ENCODE results near the gene SH3BGR.

Gene SH3BGR

GRCh38 chr21:39483917-39484316 lies 32.1 kb downstream of the SH3BGR start:
- H3K36me3 ChIP-seq (ENCODE audit: insufficient read depth, low read length): no peaks in the 10 kb centered on the region
- H3K27ac ChIP-seq (ENCODE audit: low read depth, low read length): no peak overlapping the region
- 90% methylated on average over 1 of the region's 1 CpG for WGBS
- no peak overlapping the region for H3K9ac ChIP-seq (ENCODE audit: low read depth, low read length)
- no peaks in the 10 kb centered on the region for H3K27me3 ChIP-seq (ENCODE audit: insufficient read depth, low read length)
- no peaks in the 10 kb centered on the region for H3K9me3 ChIP-seq (ENCODE audit: insufficient read depth, low read depth, low read length)
- H3K4me3 ChIP-seq (ENCODE audit: low read length): no peak overlapping the region
- no peaks in the 10 kb centered on the region for H3K4me1 ChIP-seq (ENCODE audit: insufficient read depth, low read length)

GRCh38 chr21:39484711-39485276 lies 33.0 kb downstream of the SH3BGR start:
- Histone ChIP-seq H3K9me3 (ENCODE audit: insufficient read depth, low read depth, low read length) (no peaks in the 10 kb centered on the region), H3K27me3 (ENCODE audit: insufficient read depth, low read length) (no peaks in the 10 kb centered on the region), H3K4me1 (ENCODE audit: insufficient read depth, low read length) (no peaks in the 10 kb centered on the region), H3K27ac (ENCODE audit: low read depth, low read length) (no peak overlapping the region), H3K4me3 (ENCODE audit: low read length) (no peak overlapping the region), H3K9ac (ENCODE audit: low read depth, low read length) (no peak overlapping the region), H3K36me3 (ENCODE audit: insufficient read depth, low read length) (no peaks in the 10 kb centered on the region)
- WGBS: 95% methylated on average over 6 of the region's 6 CpGs

- peaks cover 6% of the 10 kb centered on the region; the same call in 1 of the 2 replicates for H3K9me3 ChIP-seq (ENCODE audit: insufficient read depth, low read depth, low read length)
- no peaks in the 10 kb centered on the region for H3K36me3 ChIP-seq (ENCODE audit: insufficient read depth, low read length)
- no peak overlapping the region for H3K9ac ChIP-seq (ENCODE audit: low read depth, low read length)
- H3K4me1 ChIP-seq (ENCODE audit: insufficient read depth, low read length): no peaks in the 10 kb centered on the region
- H3K27me3 ChIP-seq (ENCODE audit: insufficient read depth, low read length): no peaks in the 10 kb centered on the region
- WGBS: 87% methylated on average over 1 of the region's 1 CpG
- H3K4me3 ChIP-seq (ENCODE audit: low read length): no peak overlapping the region
- H3K27ac ChIP-seq (ENCODE audit: low read depth, low read length): no peak overlapping the region
Measured at GRCh38 chr21:39489380-39489924, 37.7 kb downstream of the SH3BGR start.

- no peaks in the 10 kb centered on the region for H3K36me3 ChIP-seq (ENCODE audit: insufficient read depth, low read length)
- no peak overlapping the region for H3K27ac ChIP-seq (ENCODE audit: low read depth, low read length)
- H3K4me1 ChIP-seq (ENCODE audit: insufficient read depth, low read length): no peaks in the 10 kb centered on the region
- H3K9ac ChIP-seq (ENCODE audit: low read depth, low read length): no peak overlapping the region
- H3K9me3 ChIP-seq (ENCODE audit: insufficient read depth, low read depth, low read length): peaks cover 9% of the 10 kb centered on the region
- WGBS: 94% methylated on average over 1 of the region's 1 CpG
- H3K27me3 ChIP-seq (ENCODE audit: insufficient read depth, low read length): no peaks in the 10 kb centered on the region
- H3K4me3 ChIP-seq (ENCODE audit: low read length): no peak overlapping the region
Measured at GRCh38 chr21:39499156-39499555, 47.4 kb downstream of the SH3BGR start.

- Histone ChIP-seq H3K27me3 (ENCODE audit: insufficient read depth, low read length) (no peaks in the 10 kb centered on the region), H3K9me3 (ENCODE audit: insufficient read depth, low read depth, low read length) (no peaks in the 10 kb centered on the region), H3K27ac (ENCODE audit: low read depth, low read length) (no peak overlapping the region), H3K4me3 (ENCODE audit: low read length) (no peak overlapping the region), H3K4me1 (ENCODE audit: insufficient read depth, low read length) (no peaks in the 10 kb centered on the region), H3K36me3 (ENCODE audit: insufficient read depth, low read length) (no peaks in the 10 kb centered on the region), H3K9ac (ENCODE audit: low read depth, low read length) (no peak overlapping the region)
- 90% methylated on average over 7 of the region's 7 CpGs for WGBS
Measured at GRCh38 chr21:39502631-39503030, 50.9 kb downstream of the SH3BGR start.

DNA sequence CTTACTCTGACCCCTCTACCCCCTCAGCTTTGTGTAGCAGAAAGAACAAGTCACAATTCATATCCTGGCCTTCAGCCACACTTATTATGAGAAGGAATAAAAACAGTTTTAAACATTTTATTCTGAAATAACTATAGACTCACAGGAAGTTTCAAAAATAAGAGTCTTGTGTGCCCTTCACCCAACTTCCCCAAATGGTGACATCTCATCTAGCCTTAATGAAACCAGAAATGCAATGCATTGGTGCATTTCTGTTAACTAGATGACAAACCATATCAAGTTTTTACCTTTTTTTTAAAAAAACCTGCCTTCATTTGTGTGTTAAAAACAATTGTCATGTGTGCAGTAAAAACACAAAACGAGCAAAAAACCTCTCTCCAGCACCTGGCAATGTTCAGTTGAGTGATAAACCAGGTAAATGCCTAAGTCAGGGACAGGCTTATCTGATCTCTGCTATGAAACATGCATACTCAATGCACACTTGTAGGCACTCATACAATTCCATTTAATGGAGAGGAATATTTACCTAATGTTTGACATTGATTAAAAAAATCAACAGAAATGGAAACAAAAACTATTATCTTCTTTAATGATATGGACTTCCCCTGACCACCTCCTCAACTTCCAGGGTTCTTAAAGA lies 51.5 kb downstream of the SH3BGR start:
- 92% methylated on average over 1 of the region's 1 CpG for WGBS
- H3K27me3 ChIP-seq (ENCODE audit: insufficient read depth, low read length): no peaks in the 10 kb centered on the region

GRCh38 chr21:39504230-39504629 lies 52.5 kb downstream of the SH3BGR start:
- H3K4me3 ChIP-seq (ENCODE audit: low read length): no peak overlapping the region
- no peaks in the 10 kb centered on the region for H3K4me1 ChIP-seq (ENCODE audit: insufficient read depth, low read length)
- no peaks in the 10 kb centered on the region for H3K27me3 ChIP-seq (ENCODE audit: insufficient read depth, low read length)
- H3K9me3 ChIP-seq (ENCODE audit: insufficient read depth, low read depth, low read length): no peaks in the 10 kb centered on the region
- no peak overlapping the region for H3K9ac ChIP-seq (ENCODE audit: low read depth, low read length)
- H3K36me3 ChIP-seq (ENCODE audit: insufficient read depth, low read length): no peaks in the 10 kb centered on the region
- 91% methylated on average over 6 of the region's 6 CpGs for WGBS
- no peak overlapping the region for H3K27ac ChIP-seq (ENCODE audit: low read depth, low read length)

More for the DNA sequence above, 51.5 kb downstream of the SH3BGR start:
- Histone ChIP-seq H3K4me3 (ENCODE audit: low read length) (no peak overlapping the region), H3K36me3 (ENCODE audit: insufficient read depth, low read length) (no peaks in the 10 kb centered on the region), H3K27ac (ENCODE audit: low read depth, low read length) (no peak overlapping the region), H3K4me1 (ENCODE audit: insufficient read depth, low read length) (no peaks in the 10 kb centered on the region), H3K9me3 (ENCODE audit: insufficient read depth, low read depth, low read length) (no peaks in the 10 kb centered on the region), H3K9ac (ENCODE audit: low read depth, low read length) (no peak overlapping the region)

- Histone ChIP-seq H3K27ac (ENCODE audit: low read depth, low read length) (no peak overlapping the region), H3K4me3 (ENCODE audit: low read length) (no peak overlapping the region)
Measured at GRCh38 chr21:39510240-39510639, 58.5 kb downstream of the SH3BGR start.

DNA sequence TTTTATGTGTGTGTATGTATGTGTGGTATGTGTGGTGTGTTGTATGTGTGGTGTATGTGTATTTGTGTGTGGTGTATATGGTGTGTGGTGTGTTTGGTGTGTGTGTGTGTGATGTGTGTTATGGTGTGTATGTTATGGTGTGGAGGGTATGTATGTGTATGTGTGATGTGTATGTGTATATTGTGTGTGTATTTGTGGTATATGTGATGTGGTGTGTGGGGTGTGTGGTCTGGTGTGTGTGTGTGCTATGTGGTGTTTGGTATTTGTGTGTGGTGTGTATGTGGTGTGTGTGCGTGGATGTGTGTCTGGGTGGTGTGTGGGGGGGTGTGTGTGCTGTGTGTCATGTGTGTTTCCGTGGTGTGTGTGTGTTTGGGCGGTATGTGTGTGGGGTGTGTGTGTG lies 59.3 kb downstream of the SH3BGR start:
- 94% methylated on average over 3 of the region's 3 CpGs for WGBS
- H3K9ac ChIP-seq (ENCODE audit: low read depth, low read length): no peak overlapping the region
- H3K27ac ChIP-seq (ENCODE audit: low read depth, low read length): no peak overlapping the region
- peaks cover 9% of the 10 kb centered on the region for H3K4me1 ChIP-seq (ENCODE audit: insufficient read depth, low read length)
- H3K36me3 ChIP-seq (ENCODE audit: insufficient read depth, low read length): no peaks in the 10 kb centered on the region
- no peaks in the 10 kb centered on the region for H3K27me3 ChIP-seq (ENCODE audit: insufficient read depth, low read length)
- H3K4me3 ChIP-seq (ENCODE audit: low read length): no peak overlapping the region
- no peaks in the 10 kb centered on the region for H3K9me3 ChIP-seq (ENCODE audit: insufficient read depth, low read depth, low read length)

More at GRCh38 chr21:39510240-39510639, 58.5 kb downstream of the SH3BGR start:
- Histone ChIP-seq H3K36me3 (ENCODE audit: insufficient read depth, low read length) (no peaks in the 10 kb centered on the region), H3K9ac (ENCODE audit: low read depth, low read length) (no peak overlapping the region), H3K4me1 (ENCODE audit: insufficient read depth, low read length) (peaks cover 9% of the 10 kb centered on the region), H3K27me3 (ENCODE audit: insufficient read depth, low read length) (no peaks in the 10 kb centered on the region), H3K9me3 (ENCODE audit: insufficient read depth, low read depth, low read length) (no peaks in the 10 kb centered on the region)
- WGBS: 86% methylated on average over 1 of the region's 1 CpG

- no peaks in the 10 kb centered on the region for H3K9me3 ChIP-seq (ENCODE audit: insufficient read depth, low read depth, low read length)
- 93% methylated on average over 1 of the region's 1 CpG for WGBS
- H3K27ac ChIP-seq (ENCODE audit: low read depth, low read length): no peak overlapping the region
- H3K9ac ChIP-seq (ENCODE audit: low read depth, low read length): no peak overlapping the region
- no peaks in the 10 kb centered on the region for H3K36me3 ChIP-seq (ENCODE audit: insufficient read depth, low read length)
- H3K4me1 ChIP-seq (ENCODE audit: insufficient read depth, low read length): peaks cover 12% of the 10 kb centered on the region
- H3K27me3 ChIP-seq (ENCODE audit: insufficient read depth, low read length): no peaks in the 10 kb centered on the region
- H3K4me3 ChIP-seq (ENCODE audit: low read length): no peak overlapping the region
Measured at GRCh38 chr21:39513735-39514134, 62.0 kb downstream of the SH3BGR start.

- 87% methylated on average over 6 of the region's 8 CpGs for WGBS
- H3K36me3 ChIP-seq (ENCODE audit: insufficient read depth, low read length): no peaks in the 10 kb centered on the region
Measured at GRCh38 chr21:39515684-39516472, 64.1 kb downstream of the SH3BGR start.

More at GRCh38 chr21:39515684-39516472, 64.1 kb downstream of the SH3BGR start:
- Histone ChIP-seq H3K4me3 (ENCODE audit: low read length) (no peak overlapping the region), H3K9me3 (ENCODE audit: insufficient read depth, low read depth, low read length) (no peaks in the 10 kb centered on the region), H3K27ac (ENCODE audit: low read depth, low read length) (no peak overlapping the region), H3K9ac (ENCODE audit: low read depth, low read length) (no peak overlapping the region), H3K4me1 (ENCODE audit: insufficient read depth, low read length) (peaks cover 14% of the 10 kb centered on the region), H3K27me3 (ENCODE audit: insufficient read depth, low read length) (no peaks in the 10 kb centered on the region)
